ENCODE results near the gene ZNG1C.
"Not testable (repeated sequence)": the region's sequence is repeated elsewhere in the genome, so short reads cannot be mapped to it uniquely, and the experiment has no call there.

Gene ZNG1C

GRCh38 chr9:68241683-68242082 is at the start of gene ZNG1C:
ZNG1C (plus strand) TSS chr9:68241983; CDS start chr9:68242032, 49 bp downstream.
- DNase-seq (ENCODE audit: low read depth in 2 of 2, low spot score in 1 of 2), result not testable (repeated sequence)

DNA sequence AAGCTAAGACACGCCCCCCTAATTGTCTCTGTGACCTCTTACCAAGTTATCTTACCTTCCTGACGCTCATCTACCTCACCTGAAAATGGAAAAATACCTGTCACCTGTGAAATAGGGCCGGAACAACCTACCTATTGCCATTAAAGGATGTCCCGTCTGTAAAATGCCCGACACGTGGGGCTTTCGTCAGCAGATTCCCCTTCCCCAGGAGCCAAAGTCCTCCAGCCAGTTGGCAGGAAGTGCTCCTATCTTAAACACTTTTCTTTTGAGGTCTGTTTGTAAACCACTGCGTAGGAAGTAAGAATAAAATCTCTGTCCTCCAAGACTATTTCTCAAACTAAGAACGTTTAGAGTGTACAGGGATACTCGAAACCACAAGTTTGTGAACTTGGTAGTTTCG is 654 bp downstream of the ZNG1C start:
- DNase-seq (ENCODE audit: low read depth in 2 of 2, low spot score in 1 of 2), result not testable (repeated sequence)

GRCh38 chr9:68281041-68281440 is 39.3 kb downstream of the ZNG1C start:
- DNase-seq (ENCODE audit: low read depth in 2 of 2, low spot score in 1 of 2), result not testable (repeated sequence)

DNA sequence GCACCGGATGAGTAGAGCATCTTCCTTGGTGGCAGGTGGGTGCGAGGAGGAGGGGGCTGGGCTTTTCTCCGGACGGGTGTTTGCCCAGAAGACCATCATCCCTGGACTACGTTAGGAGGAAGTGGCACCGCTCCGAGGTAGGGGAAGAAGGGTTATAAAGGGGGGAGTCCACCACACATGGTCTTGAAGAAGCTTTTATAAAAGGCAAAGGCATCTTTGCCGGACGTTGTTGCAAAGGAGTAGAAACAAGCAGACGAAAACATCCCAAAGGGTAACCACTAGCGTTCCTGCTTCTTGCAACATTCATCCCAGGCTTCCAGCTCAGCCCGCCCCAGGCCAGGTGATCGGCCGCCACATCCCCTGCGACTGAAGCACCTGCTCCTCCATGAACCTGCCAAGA is 60.8 kb downstream of the ZNG1C start, which contains the start of gene FOXD4L3:
FOXD4L3 (plus strand) TSS at position 301 of the 400 bp plus-strand sequence; CDS start at position 386, 85 bp downstream.
- not testable (repeated sequence) for DNase-seq (ENCODE audit: low read depth in 2 of 2, low spot score in 1 of 2)

DNA sequence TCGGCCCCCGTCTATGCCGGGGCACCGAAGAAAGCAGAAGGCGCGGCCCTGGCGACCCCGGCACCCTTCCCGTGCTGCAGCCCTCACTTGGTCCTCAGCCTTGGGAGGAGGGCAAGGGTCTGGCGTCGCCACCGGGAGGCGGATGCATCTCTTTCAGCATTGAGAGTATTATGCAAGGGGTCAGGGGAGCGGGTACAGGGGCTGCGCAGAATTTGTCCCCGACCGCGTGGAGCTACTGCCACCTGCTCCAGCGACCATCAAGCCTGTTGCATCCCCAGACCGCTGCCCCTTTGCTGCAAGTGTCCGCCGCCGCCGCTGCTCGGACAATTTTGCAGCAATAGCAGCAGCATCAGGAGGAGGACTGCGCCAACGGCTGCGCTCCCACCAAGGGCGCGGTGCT is 62.0 kb downstream of the ZNG1C start:
- not testable (repeated sequence) for DNase-seq (ENCODE audit: low read depth in 2 of 2, low spot score in 1 of 2)

- not testable (repeated sequence) for DNase-seq (ENCODE audit: low read depth in 2 of 2, low spot score in 1 of 2)
Measured at GRCh38 chr9:68304212-68304611, 62.4 kb downstream of the ZNG1C start.

DNA sequence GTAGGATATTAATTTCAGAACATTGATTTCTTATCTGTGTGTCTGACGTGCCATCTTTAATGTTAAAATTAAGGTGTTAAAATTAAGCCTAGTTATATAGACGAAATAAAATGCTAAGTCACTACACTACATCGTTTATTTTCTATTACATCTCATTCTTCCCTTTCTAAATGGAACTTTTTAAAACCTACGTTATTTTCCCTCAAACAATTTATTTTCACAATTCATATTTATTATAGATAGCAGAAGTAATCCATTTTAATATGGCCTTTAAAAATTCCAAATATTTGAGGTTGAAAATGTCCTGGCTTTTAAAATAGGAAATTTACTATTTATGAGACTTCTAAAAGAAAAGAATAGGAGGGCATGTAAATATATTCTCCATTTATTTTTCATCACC is 63.0 kb downstream of the ZNG1C start:
- not testable (repeated sequence) for DNase-seq (ENCODE audit: low read depth in 2 of 2, low spot score in 1 of 2)

DNA sequence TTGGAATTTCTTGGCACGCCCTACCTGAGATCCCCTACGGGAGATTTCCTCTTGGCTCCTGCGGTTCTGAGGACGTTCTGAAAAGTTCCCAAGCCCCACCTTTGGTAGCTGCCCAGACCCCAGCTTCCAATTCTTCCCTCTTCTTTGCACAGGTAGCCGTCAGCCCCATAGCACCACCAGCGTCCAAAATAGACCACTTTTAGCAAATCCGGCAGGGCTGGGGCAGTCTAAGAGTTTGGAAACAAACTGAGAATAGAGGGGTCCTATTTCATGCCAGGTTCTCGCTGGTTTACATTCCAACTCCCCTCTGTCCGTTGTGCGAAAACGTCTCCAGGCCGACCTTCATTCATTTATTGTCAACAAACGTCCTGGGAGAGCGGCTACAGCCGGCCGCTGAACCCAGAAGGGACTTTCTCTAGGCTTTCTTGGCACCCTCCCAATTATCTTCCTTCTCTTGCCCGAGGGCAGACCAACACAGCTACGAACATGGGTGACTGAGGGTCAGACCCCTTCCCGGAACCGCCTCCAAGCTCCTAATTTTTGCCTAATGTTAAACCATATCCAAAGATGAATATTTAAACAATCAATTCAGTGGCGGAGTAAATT is 64.0 kb downstream of the ZNG1C start:
- not testable (repeated sequence) for DNase-seq (ENCODE audit: low read depth in 2 of 2, low spot score in 1 of 2)

DNA sequence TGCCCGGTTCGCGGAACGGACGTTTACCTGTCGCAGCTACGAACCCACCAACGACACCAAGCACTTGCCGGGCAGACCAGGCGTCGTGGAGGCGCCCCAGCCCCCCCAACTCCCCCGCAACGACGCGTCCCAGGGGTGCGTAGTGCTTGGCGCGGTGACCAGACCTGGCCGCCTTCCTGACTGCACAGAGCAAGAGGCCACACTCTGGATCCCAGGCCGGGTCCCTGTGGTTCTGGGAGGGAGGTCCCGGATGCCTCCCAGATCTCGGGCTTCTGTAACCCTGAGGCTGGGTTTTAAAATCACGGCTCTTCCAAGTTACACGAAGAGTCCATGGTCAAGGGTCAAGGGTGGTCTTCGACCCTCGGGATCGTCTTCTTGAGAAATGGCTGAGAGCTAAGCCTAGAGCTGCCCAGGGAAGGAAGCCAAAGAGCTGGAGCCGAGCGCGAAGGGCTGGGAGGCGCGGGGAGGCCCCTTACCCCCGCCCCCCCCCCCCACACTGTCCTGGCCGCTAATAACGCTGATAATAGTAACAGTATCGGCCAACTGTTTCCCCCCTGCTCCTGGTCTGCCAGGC is 64.7 kb downstream of the ZNG1C start:
- not testable (repeated sequence) for DNase-seq (ENCODE audit: low read depth in 2 of 2, low spot score in 1 of 2)

DNA sequence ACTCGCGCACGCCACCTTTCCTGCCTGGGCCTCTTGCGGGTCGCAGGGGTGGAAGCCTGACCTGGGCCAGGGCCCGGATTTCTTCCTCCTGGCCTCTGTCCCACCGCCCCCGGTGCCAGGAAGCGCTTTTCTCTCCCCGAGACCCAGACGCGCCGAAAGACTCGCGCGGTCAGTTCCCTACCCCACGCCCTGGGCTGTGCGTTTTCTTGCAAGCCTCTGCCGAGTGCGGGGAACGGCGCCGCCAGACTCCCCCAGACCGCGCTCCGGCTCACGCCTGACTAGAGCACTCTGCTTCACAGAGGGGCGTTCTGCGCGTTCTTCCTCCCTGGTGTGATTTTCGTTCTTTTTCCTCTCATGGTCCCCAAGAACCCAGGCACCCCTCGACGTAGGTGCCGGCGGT is 65.3 kb downstream of the ZNG1C start:
- not testable (repeated sequence) for DNase-seq (ENCODE audit: low read depth in 2 of 2, low spot score in 1 of 2)

DNA sequence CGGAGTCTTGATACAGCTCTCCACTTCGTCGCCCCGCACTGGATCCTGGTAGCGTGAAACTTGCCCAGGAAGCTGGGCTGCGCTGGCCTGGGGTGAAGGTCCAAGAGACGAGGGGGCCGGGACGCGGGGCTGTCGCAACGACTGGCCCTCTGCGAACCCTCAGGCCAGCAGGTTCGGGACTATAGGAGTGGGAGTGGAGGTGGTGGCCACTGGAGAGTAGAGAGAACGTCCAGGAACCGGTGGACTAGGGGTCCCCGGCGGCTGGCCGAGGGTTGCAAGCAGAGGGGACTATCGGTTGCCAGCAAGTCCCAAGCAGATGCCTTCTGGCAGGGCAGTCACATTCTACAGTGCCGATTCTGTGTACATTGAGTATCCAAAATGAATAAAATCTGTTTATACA is 65.9 kb downstream of the ZNG1C start:
- not testable (repeated sequence) for DNase-seq (ENCODE audit: low read depth in 2 of 2, low spot score in 1 of 2)

GRCh38 chr9:68311208-68311607 is 69.4 kb downstream of the ZNG1C start:
- DNase-seq (ENCODE audit: low read depth in 2 of 2, low spot score in 1 of 2), result not testable (repeated sequence)

DNA sequence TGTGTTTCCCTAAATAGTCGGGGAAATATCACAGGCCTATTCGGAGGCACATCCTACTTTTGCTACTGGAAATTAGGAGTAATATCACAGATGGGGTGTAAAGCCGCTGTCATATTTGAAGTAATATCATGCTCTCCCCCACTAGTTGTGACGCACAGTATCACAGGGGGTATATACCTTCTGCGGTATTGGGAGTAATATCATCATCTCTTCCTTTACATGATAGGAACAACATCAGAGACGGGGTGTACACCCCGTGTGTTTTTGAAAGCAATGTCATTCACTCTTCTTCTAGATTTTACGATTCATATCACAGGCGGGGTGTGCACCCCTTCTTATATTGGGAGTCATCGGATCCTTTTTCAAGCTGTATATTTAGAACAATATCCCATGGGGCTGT is 76.4 kb downstream of the ZNG1C start:
- DNase-seq (ENCODE audit: low read depth in 2 of 2, low spot score in 1 of 2), result not testable (repeated sequence)

DNA sequence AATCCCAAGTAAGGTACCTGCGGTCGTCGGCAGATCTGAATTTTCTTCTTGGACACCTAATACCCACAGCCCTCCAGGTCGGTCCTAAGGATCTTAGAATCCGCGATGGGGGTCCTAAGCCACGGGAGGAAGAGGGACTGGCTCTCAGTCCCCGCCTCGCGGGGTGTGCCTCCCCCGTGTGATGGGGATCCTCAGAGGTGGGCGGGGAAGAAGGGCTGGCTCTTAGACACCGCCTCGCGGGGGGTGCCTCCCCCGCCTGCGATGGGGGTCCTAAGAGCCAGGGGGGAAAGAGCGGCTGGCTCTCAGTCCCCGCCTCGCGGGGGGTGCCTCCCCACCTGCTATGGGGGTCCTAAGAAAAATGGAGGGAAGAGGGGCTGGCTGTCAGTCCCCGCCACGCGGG is 82.0 kb downstream of the ZNG1C start:
- not testable (repeated sequence) for DNase-seq (ENCODE audit: low read depth in 2 of 2, low spot score in 1 of 2)

GRCh38 chr9:68324518-68324917 is 82.7 kb downstream of the ZNG1C start:
- not testable (repeated sequence) for DNase-seq (ENCODE audit: low read depth in 2 of 2, low spot score in 1 of 2)

DNA sequence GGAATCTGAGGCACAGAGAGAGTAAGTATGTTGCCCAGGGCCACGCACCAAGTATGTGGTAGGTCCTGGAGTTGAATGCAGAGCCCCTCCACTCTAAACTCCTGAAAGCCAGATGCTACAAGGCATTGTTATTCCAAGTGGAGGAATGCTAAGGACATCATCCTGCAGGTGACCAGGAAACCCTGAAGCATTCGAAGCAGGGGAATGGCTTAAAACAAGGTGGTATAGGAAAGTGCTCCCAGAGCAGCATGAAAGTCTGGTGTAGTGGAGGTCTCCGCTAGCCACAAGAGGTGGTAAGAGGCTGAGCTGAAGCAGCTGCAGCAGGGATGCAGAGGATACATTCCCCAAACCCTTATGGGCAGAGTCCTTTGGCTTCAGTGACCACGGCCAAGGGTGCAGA is 87.3 kb downstream of the ZNG1C start:
- not testable (repeated sequence) for DNase-seq (ENCODE audit: low read depth in 2 of 2, low spot score in 1 of 2)

GRCh38 chr9:68330531-68331173 is 88.9 kb downstream of the ZNG1C start:
- not testable (repeated sequence) for DNase-seq (ENCODE audit: low read depth in 2 of 2, low spot score in 1 of 2)

- not testable (repeated sequence) for DNase-seq (ENCODE audit: low read depth in 2 of 2, low spot score in 1 of 2)
Measured at GRCh38 chr9:68332122-68332521, 90.3 kb downstream of the ZNG1C start.

- not testable (repeated sequence) for DNase-seq (ENCODE audit: low read depth in 2 of 2, low spot score in 1 of 2)
Measured at GRCh38 chr9:68335935-68336334, 94.2 kb downstream of the ZNG1C start.

DNA sequence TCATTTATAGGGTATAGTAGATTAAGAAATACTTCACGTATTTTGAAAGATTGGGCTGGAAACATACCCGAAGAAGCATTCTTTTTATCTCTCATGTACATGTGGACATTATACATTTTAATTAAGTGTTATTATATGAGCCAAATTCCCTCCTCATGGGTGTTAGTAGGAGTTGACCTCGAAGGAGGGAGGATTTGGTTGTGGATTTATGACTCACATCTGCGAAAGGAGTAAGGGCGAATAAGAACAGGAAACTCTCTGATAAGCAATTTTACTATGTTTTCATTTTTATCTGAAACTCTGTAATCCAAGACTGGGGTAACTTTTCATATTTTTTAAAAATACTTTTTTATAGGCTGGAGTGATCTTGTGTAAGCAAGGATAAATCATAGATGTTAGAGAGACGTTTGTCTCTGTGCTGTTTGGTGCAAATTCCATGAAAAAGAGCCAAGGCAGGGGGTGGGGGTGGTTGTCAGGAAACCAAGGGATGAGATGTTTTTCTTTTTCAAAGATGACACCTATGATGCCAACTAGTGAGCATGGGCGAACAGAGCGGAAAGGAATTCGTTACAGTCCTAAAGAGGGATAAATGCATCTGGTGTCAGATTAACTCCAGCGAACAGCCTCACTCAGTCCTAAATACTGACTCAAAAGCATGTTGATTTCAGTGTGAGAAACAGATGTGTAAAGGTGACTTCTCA is 95.0 kb downstream of the ZNG1C start:
- DNase-seq (ENCODE audit: low read depth in 2 of 2, low spot score in 1 of 2), result not testable (repeated sequence)

DNA sequence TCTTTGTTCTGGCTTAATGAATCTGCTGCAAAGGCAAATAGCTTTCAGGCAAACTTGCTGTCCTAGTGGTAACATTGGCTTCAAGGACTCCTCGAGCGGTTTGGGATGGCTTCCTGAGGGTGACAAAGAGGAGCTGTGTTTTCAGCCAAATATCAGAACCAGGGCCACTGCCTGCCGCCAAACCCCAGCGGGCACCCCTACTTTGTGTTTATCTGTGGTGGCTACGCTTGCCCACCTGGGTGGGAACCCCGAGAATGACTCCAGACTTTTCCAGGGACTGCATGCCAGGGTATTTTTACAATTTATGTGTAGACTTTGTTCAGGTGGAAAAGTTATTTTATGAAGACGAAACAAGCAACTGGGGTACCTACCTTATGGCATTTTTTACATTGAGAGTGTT is 96.2 kb downstream of the ZNG1C start:
- not testable (repeated sequence) for DNase-seq (ENCODE audit: low read depth in 2 of 2, low spot score in 1 of 2)
